K562 (cell line): ENCODE results near the gene NOP14. TPM values are rescaled to one million over a fixed set of nuclear protein-coding genes. Genes with fewer than 3 reads are reported as not detected.
A peak's percentile ranks its signal among the peaks of the same experiment; 100 is the strongest.

Source experiments
- ATAC-seq: fragments of 200-7000 bp; cut with Tn5 transposase; 3 replicates; pipeline ENCODE4 v1.9.1; 2020; ENCODE audit warnings: moderate library complexity
- BruUV-seq: library from RNA; stranded (reverse); fragments of 400-500 nt; replicated peaks from 2 replicates; lab custom pipeline; 2021; lab: Mats Ljungman, UMichigan
- CTCF ChIA-PET: fragments of 300-600 bp; formaldehyde crosslinking; extraction: SDS; loops from one replicate; lab custom pipeline; 2021; ENCODE audit warnings: low intra/inter-chr PET ratio; lab: Yijun Ruan, JAX
- POLR2A ChIA-PET: fragments of 300-600, 350-650 bp; sonication (Branson Sonifier 250); formaldehyde crosslinking; extraction: SDS; loops from one replicate; lab custom pipeline; 2021; ENCODE audit warnings: antibody characterized with exemption, inconsistent platforms; lab: Yijun Ruan, JAX
- DNase-seq, 4 experiments: peaks; one replicate each; pipeline versions ENCODE4 v3.0.0 to v3.0.0-alpha.2; 2011 to 2018; ENCODE audit warnings: low spot score in 3 of 4, mixed read lengths in 3 of 4; ENCODE audit errors: extremely low read depth in 1 of 4
- FAIRE-seq: peaks from 2 replicates; lab custom pipeline; 2011; peaks lifted over from hg19 to GRCh38; lab: Jason Lieb, UNC
- H2AFZ ChIP-seq: 2 replicates; pipeline ENCODE4 v1.6.0; 2011; ENCODE audit warnings: low read depth, low read length, control low read depth, inconsistent platforms
- H3K27ac ChIP-seq: fragments of 200-600 bp; 3 replicates; pipeline ENCODE4 v1.8.0; 2011; ENCODE audit warnings: low read depth, mild to moderate bottlenecking, control low read depth, inconsistent platforms, low read length, moderate library complexity, mixed read lengths; ENCODE audit errors: extremely low read depth
- H3K27me3 ChIP-seq, 2 experiments: fragments of 300-600 bp in 1 of 2; 2 replicates in 1 of 2; 3 replicates in 1 of 2; pipeline versions ENCODE4 v1.6.0 to v1.8.0; 2011; ENCODE audit warnings: inconsistent platforms in 2 of 2, low read length in 2 of 2, mild to moderate bottlenecking in 1 of 2, mixed read lengths in 1 of 2, moderate library complexity in 1 of 2; ENCODE audit not compliant: control insufficient read depth in 2 of 2, insufficient read depth in 2 of 2
- H3K36me3 ChIP-seq: fragments of 300-600 bp; 3 replicates; pipeline ENCODE4 v1.8.0; 2011; ENCODE audit warnings: mild to moderate bottlenecking, low read length, inconsistent platforms; ENCODE audit not compliant: control insufficient read depth, insufficient read depth
- H3K4me1 ChIP-seq, 2 experiments: fragments of 200-600 bp in 1 of 2; replicated peaks in 1 of 2; 2 replicates in 1 of 2; 3 replicates in 1 of 2; pipeline versions ENCODE4 v1.5.1 to v1.8.0; 2011; ENCODE audit warnings: inconsistent platforms in 2 of 2, low read length in 2 of 2, mild to moderate bottlenecking in 1 of 2, mixed read lengths in 1 of 2, moderate library complexity in 1 of 2; ENCODE audit not compliant: control insufficient read depth in 2 of 2, insufficient read depth in 2 of 2
- H3K4me2 ChIP-seq: 2 replicates; pipeline ENCODE4 v1.6.1; 2011; ENCODE audit warnings: low read length, control low read depth, inconsistent platforms, mixed read lengths; ENCODE audit not compliant: insufficient read depth
- H3K4me3 ChIP-seq: fragments of 200-600 bp; sonication (generic), shearing (Covaris generic); 2 replicates; pipeline ENCODE4 v1.5.1; 2016; ENCODE audit warnings: control low read depth, inconsistent platforms
- H3K79me2 ChIP-seq: fragments of 200-600 bp; 3 replicates; pipeline ENCODE4 v1.8.0; 2011; ENCODE audit warnings: low read length, inconsistent platforms; ENCODE audit not compliant: control insufficient read depth, insufficient read depth
- H3K9ac ChIP-seq, 2 experiments: 2 replicates each; pipeline versions ENCODE4 v1.6.0 to v1.6.1; 2011; ENCODE audit warnings: low read depth in 2 of 2, low read length in 2 of 2, control low read depth in 1 of 2, inconsistent platforms in 1 of 2, mild to moderate bottlenecking in 1 of 2, mixed read lengths in 1 of 2; ENCODE audit not compliant: insufficient read depth in 1 of 2
- H3K9me1 ChIP-seq: one replicate; pipeline ENCODE4 v1.6.0; 2011; ENCODE audit warnings: inconsistent platforms, mild to moderate bottlenecking, low read length, moderate library complexity; ENCODE audit not compliant: control insufficient read depth, insufficient read depth
- H3K9me3 ChIP-seq: replicated peaks from 2 replicates; pipeline ENCODE4 v1.5.1; 2011; ENCODE audit warnings: low read depth, low read length, inconsistent platforms; ENCODE audit not compliant: control insufficient read depth, insufficient read depth
- H4K20me1 ChIP-seq: replicated peaks from 2 replicates; pipeline ENCODE4 v1.6.1; 2011; ENCODE audit warnings: low read length, inconsistent platforms, mixed read lengths; ENCODE audit not compliant: control insufficient read depth, insufficient read depth
- CHD1 ChIP-seq: fragments of 200-600 bp; sonication (generic); IDR thresholded peaks from one replicate; pipeline ENCODE4 v1.6.1; 2012; ENCODE audit warnings: mild to moderate bottlenecking, moderate library complexity, low read length, inconsistent platforms
- HNRNPUL1 ChIP-seq: fragments of 200-400 bp; formaldehyde crosslinking; IDR thresholded peaks from 2 replicates; pipeline ENCODE4 v1.6.1; 2017; ENCODE audit warnings: low read length
- POLR2G ChIP-seq: fragments of 200-400 bp; formaldehyde crosslinking; IDR thresholded peaks from 2 replicates; pipeline ENCODE4 v1.6.1; 2017; ENCODE audit warnings: low read depth, mild to moderate bottlenecking, antibody characterized with exemption, low read length, moderate library complexity
- RBFOX2 ChIP-seq: fragments of 200-400 bp; formaldehyde crosslinking; IDR thresholded peaks from 2 replicates; pipeline ENCODE4 v1.6.1; 2017; ENCODE audit warnings: low read depth, mild to moderate bottlenecking, low read length, moderate library complexity
- WGBS: fragments of 100-300 bp; shearing (Covaris generic); methylation state at CpG from one replicate; pipeline ENCODE4 v1.1.6; 2016; ENCODE audit warnings: low coverage, mixed read lengths; ENCODE audit not compliant: insufficient coverage; ENCODE audit errors: missing lambda C conversion rate; 5-methylcytosine and 5-hydroxymethylcytosine counted together
- in situ Hi-C: fragments of 300-500 bp; cut with MboI; formaldehyde crosslinking; loops from 4 replicates; pipeline ENCODE4 v1.15.0; 2018; ENCODE audit warnings: inconsistent platforms, mixed read lengths
- intact Hi-C: fragments of 100-400 bp; cut with micrococcal nuclease; formaldehyde crosslinking; loops from 2 replicates; pipeline ENCODE4 v1.14.2; 2022
- polyA plus RNA-seq, 8 experiments: library from polyadenylated mRNA; depleted of rRNA in 4 of 8; stranded (reverse) in 5 of 8; unstranded in 3 of 8; fragments of >200 nt; fragmentation: Nextera tagmentation in 2 of 8; fragmentation: Illumina TruSeq in 1 of 8; extraction: Ambion mirVana in 2 of 8; extraction: Trizol in 1 of 8; gene quantifications; 2 replicates each; pipeline versions ENCODE4 v1.2.1 to v1.2.3, GENCODE V29; 2011 to 2014; ENCODE audit warnings: inconsistent platforms in 1 of 8, missing spikeins in 1 of 8
- total RNA-seq, 7 experiments: library from RNA; depleted of rRNA in 6 of 7; stranded (reverse); fragments of >200 nt in 6 of 7; fragmentation: Illumina TruSeq in 2 of 7; extraction: Trizol in 2 of 7; gene quantifications; 2 replicates each; pipeline versions ENCODE4 v1.2.1 to v1.2.3, GENCODE V29; 2011 to 2021; ENCODE audit warnings: low replicate concordance in 1 of 7
- TF ChIP-seq, protein P1 (sequence below): sonication (generic); formaldehyde crosslinking; IDR thresholded peaks from 2 replicates; pipeline ENCODE4 v1.5.0; 2020; ENCODE audit warnings: missing genetic modification reagents

Gene NOP14
- total and polyA plus RNA-seq, 9 of the 15 experiments (the other 6 are each of a cell fraction or from before 2014, with no cell fraction given): 12.7 to 76.0 (median 50.9) TPM

DNA sequence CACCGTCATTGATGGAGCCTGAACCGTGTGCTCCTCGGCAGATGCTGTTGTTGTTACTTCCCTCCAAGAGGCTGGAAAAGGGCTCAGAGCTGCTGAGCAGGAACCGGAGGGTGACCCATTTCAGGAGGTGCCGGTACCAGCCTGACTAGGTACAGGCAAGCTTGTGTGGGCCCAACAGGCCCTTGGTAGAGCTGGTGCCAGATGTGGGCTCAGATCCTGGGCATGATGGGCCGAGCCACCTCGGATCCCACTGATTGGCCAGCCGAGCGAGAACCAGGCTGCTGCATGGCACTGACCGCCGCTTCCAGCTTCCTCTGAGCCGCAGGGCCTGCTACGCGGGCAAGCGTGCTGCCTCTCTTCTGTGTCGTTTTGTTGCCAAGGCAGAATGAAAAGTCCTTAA lies 33.7 kb downstream of the NOP14 start:
- 90% methylated on average over 16 of the region's 16 CpGs for WGBS
- TF ChIP-seq RBFOX2 (peak; percentile 44; the same call in 1 of the 2 replicates), CHD1 (no peak)
- in situ Hi-C loops (no loop called here), intact Hi-C loops (no loop called here)
- Histone ChIP-seq H3K27ac (no peak overlapping the region), H3K79me2 (peaks cover 12% of the 10 kb centered on the region; the same call in 2 of the 3 replicates), H3K27me3 (no peaks in the 10 kb centered on the region), H3K4me1 (peaks cover 0 to 39% of the 10 kb centered on the region in 2 experiments; a peak in 3 of 5 replicates), H3K4me2 (no peak overlapping the region), H2AFZ (no peak overlapping the region), H3K9ac (peak overlapping the region in 1 of 2 experiments; percentile 55; a peak in 1 of 4 replicates), H4K20me1 (0 out of 2 replicates have a peak, but pooled peaks cover 8% of the 10 kb centered on the region), H3K9me3 (no peaks in the 10 kb centered on the region), H3K9me1 (no peaks in the 10 kb centered on the region), H3K36me3 (peaks cover 76% of the 10 kb centered on the region; the same call in 2 of the 3 replicates), H3K4me3 (no peak overlapping the region)
- ATAC-seq (no peak), FAIRE-seq (no peak), DNase-seq (no peak)
- CTCF ChIA-PET: no interaction called here
- POLR2A ChIA-PET: interaction anchor here (0.8 to 1.1 kb wide), 2 partner anchors 10 to 74 kb away, joined by 3 read pairs; no protein-coding TSS in a partner anchor
- BruUV-seq: TSS peak; percentile 72

DNA sequence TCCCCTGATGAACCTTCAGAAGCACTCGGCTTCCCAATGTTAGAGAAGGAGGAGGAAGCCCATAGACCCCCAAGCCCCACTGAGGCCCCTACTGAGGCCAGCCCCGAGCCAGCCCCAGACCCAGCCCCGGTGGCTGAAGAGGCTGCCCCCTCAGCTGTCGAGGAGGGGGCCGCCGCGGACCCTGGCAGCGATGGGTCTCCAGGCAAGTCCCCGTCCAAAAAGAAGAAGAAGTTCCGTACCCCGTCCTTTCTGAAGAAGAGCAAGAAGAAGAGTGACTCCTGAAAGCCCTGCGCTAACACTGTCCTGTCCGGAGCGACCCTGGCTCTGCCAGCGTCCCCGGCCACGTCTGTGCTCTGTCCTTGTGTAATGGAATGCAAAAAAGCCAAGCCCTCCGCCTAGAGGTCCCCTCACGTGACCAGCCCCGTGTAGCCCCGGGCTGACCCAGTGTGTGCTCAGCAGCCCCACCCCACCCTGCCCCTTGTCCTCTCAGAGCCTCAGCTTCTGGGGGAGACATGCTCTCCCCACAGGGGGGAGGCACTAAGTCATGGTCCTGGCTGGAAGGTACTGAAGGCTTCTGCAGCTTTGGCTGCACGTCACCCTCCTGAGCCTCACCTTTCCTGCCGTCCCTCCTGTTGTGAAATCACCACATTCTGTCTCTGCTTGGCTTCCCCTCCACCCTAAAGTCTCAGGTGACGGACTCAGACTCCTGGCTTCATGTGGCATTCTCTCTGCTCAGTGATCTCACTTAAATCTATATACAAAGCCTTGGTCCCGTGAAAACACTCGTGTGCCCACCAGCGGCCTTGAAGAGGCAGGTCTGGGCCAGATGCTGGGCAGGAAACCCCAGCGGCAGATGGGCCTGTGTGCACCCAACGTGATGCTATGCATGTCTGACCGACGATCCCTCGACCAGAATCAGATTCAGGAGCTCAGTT lies 34.7 kb downstream of the NOP14 start:
- POLR2A ChIA-PET: interaction anchor here (1.1 kb wide), 1 partner anchor 11 kb away, joined by 3 read pairs; no protein-coding TSS in a partner anchor
- TF ChIP-seq POLR2G (peak; percentile 54), HNRNPUL1 (no peak)
- TF ChIP-seq, protein P1, sequence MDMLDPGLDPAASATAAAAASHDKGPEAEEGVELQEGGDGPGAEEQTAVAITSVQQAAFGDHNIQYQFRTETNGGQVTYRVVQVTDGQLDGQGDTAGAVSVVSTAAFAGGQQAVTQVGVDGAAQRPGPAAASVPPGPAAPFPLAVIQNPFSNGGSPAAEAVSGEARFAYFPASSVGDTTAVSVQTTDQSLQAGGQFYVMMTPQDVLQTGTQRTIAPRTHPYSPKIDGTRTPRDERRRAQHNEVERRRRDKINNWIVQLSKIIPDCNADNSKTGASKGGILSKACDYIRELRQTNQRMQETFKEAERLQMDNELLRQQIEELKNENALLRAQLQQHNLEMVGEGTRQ: 0 out of 2 replicates have a peak, but pooled peaks have one; percentile 15
- no peak for ATAC-seq

More for the DNA sequence above, 34.7 kb downstream of the NOP14 start:
- CTCF ChIA-PET: no interaction called here
- H3K9me3 ChIP-seq: no peaks in the 10 kb centered on the region
- 0 out of 2 replicates have a peak, but pooled peaks cover 8% of the 10 kb centered on the region for H4K20me1 ChIP-seq
- H2AFZ ChIP-seq: no peak overlapping the region
- in situ Hi-C loops (no loop called here), intact Hi-C loops (no loop called here)
- peaks cover 6% of the 10 kb centered on the region; the same call in 2 of the 3 replicates for H3K79me2 ChIP-seq
- WGBS: 85% methylated on average over 29 of the region's 32 CpGs
- H3K4me2 ChIP-seq: no peak overlapping the region
- DNase-seq: no peak
- no peaks in the 10 kb centered on the region for H3K9me1 ChIP-seq
- no peaks in the 10 kb centered on the region for H3K27me3 ChIP-seq
- peaks cover 85% of the 10 kb centered on the region; the same call in 2 of the 3 replicates for H3K36me3 ChIP-seq
- BruUV-seq: no TSS peak
- H3K4me1 ChIP-seq: peaks cover 0 to 35% of the 10 kb centered on the region in 2 experiments; a peak in 3 of 5 replicates
- H3K9ac ChIP-seq: peak overlapping the region in 1 of 2 experiments; percentile 56; a peak in 2 of 4 replicates
- no peak for FAIRE-seq
- no peak overlapping the region for H3K27ac ChIP-seq
- no peak overlapping the region for H3K4me3 ChIP-seq
